HEK293T (cell line): Measurements from ENCODE around the gene RSPH4A.

Experiments used
- FOXK2 ChIP-seq: fragments of 450-650 bp; IDR thresholded peaks from 2 replicates; pipeline ENCODE4 v1.6.1; 2016; ENCODE audit warnings: mild to moderate bottlenecking
- NFRKB ChIP-seq: fragments of 450-650 bp; IDR thresholded peaks from 2 replicates; pipeline ENCODE4 v1.6.1; 2016; ENCODE audit warnings: mild to moderate bottlenecking, moderate library complexity

DNA sequence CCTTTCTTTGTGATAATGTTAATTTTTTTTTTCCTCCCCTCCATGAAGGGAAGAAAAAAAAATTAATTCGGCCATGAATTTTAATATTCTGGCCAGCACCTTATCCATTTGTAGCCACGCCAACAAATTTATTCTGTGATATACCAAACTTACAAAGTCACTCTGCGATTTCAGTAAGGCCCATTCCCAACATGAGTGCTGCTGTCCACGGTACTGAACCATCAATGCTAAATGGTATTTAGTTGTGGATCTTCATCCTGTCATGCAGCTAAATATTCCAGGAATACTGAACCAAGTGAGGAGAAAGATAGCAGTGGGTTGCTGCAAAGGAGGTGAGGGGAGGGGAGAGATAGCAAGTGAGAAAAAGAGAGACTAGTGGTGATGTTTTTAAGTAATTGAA, 19.5 kb upstream of the RSPH4A start:
- TF ChIP-seq FOXK2, result no peak
- TF ChIP-seq NFRKB, result no peak
